HG02623 (cell line): ENCODE results near the gene PTDSS2.
"Not testable (repeated sequence)": the region's sequence is repeated elsewhere in the genome, so short reads cannot be mapped to it uniquely, and the experiment has no call there.

ENCODE experiments used
- ATAC-seq: cut with Tn5 transposase; IDR thresholded peaks from one replicate; pipeline ENCODE4 v1.9.1; 2021; ENCODE audit warnings: moderate library complexity; ENCODE audit not compliant: unreplicated experiment

PTDSS2 gene

DNA sequence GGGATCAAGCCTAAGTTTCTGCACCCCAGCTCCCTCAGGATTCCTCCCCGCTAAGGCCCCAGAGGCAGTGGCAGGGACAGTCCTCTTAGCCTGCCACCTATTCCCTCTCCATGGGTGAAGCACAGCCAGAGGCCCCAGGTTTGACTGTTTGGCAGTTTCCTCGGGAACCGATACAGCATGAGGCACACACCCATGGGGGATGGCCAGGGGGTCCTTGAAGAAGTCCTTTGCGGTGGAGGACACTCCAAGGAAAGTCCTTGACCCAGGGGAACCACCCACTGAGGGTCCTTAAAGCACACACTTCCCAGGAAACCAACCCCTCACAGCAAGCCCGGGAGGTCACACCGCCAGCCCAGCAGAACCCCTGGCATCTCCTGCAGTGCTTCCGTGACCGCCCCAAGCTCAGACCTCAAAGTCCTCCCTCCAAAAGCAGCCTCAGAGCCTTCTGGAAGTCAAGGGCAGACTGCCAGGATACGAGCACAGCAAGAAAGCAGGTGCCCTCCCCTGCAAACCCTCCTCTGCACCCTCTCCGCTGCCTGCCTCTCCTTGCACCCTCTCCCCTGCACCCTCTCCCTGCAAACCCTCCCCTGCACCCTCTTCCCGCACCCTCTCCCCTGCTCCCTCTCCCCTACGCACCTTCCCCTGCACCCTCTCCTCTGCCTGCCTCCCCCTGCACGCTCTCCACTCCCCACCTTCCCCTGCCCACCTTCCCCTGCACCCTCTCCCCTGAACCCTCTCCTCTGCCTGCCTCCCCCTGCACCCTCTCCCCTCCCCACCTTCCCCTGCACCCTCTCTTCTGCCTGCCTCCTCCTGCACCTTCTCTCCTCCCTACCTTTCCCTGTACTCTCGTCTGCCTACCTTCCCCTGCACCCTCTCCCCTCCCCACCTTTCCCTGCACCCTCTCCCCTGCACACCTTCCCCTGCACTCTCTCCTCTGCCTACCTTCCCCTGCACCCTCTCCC lies 36.7 kb upstream of the PTDSS2 start:
- ATAC-seq: no peak

DNA sequence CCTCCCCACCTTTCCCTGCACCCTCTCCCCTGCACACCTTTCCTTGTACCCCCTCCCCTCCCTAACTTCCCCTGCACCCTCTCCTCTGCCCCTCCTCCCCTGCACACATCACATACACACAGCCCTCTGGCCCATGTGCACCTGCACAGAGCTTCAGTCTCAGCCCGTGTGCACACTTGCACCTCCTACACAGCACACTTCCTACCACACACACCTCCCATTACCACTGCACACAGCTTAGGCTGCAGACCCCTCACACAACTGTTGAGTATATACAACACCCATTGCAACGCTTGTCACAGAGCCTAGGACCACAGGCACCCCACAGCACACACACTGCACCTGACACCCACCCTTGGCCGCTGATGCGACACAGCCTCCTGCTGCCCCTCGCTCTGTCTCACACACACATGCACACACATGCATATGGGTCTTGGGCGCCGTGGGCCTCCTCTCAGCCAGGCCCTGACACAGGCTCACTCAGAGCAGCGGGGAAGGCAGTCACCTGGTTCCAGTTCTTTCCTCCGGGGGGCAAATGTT lies 35.7 kb upstream of the PTDSS2 start:
- no peak for ATAC-seq

DNA sequence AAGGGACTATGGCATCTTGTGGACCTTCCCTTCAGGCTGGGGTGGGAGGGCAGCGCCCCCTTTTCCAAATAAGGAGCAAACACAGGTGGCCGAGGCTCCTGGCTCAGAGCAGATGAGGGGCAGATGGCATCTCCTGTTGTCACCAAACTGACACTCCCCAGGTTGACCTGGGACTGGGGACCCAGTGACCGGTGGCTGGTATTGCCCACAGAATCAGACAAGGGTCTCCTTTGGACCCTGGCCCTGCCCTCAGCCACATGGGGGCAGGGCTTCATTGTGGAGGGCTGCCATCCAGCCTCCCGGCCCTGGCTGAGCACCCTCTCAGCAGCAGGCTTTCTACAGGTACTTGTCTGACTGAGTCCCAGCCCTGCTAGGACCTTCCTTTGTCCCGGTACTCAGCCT lies 34.4 kb upstream of the PTDSS2 start:
- no peak for ATAC-seq

DNA sequence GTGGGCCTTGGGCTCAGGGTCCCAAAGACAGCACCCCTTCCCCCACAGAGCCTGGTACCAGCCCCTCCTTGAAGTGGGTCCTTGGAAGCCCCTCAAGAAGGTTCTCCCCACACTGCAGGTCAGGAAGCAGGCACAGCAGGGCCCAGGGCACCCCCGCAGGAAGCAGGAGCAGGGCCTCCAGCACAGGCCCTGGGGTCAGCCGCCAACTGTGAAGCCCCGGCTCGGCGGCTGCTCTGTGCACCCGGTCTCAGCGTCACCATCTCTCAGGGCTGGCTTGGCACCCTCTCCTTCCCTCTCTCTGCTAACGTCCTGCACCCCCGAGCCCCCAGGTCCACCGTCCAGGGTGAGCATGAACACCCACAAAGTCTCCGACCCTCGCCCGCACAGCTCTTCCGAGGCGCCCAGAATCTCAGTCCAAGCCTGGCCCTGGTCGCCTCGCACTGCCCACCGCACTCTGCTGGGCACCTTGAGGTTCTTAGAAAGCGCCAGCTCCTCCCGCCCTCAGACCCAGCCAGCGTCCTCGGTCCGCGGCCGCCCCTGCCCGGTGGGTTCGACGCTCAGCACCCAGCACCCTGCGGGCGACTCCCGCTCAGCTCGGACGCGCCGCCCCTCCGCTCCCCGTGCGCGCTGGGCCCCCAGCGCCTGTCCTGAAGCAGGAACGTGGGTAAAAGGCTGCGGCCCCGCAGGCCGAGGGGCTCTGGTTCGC lies 33.9 kb upstream of the PTDSS2 start:
- ATAC-seq: no peak

DNA sequence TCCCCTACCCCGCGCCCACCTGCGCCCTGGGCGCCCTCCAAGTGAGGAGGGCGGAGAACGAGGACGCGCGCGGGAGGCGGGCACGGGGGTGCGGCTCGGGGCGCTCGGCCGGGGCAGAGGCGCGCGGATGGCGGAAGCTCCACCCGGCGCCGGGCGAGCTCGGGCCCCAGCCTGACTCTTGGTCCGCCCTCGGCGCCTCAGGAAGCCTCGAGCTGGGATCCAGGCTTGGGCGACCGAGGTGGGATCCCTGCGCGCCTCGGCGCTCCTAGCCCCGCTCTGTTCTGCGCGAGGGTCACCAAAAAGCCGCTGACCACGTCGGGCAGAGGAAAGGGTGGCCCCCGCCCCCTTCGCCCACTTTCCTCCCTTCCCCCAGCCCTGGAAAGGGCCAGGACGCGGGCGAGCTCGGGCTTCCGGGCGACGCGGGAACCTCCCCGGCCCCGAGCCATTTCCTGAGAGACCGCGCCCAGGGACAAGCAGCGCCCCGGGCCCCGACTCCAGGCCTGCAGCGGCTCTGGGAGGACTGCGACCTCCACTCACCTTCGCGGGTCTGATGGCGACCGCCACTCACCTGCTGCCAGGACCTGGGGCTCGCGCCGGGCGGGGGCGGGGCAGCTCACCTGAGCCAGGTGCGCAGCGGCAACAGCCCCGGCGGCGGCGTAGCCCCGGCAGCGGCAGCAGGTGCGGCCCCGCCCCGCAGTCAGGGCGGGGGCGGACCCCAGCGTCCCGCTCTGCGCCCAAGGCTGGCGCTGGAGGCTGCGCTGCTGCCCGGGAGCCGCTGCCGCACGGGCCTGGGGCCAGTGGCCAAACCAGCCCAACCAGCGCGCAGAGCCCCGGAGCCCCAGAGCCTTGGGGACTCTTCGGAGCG lies 33.1 kb upstream of the PTDSS2 start:
- ATAC-seq: no peak

DNA sequence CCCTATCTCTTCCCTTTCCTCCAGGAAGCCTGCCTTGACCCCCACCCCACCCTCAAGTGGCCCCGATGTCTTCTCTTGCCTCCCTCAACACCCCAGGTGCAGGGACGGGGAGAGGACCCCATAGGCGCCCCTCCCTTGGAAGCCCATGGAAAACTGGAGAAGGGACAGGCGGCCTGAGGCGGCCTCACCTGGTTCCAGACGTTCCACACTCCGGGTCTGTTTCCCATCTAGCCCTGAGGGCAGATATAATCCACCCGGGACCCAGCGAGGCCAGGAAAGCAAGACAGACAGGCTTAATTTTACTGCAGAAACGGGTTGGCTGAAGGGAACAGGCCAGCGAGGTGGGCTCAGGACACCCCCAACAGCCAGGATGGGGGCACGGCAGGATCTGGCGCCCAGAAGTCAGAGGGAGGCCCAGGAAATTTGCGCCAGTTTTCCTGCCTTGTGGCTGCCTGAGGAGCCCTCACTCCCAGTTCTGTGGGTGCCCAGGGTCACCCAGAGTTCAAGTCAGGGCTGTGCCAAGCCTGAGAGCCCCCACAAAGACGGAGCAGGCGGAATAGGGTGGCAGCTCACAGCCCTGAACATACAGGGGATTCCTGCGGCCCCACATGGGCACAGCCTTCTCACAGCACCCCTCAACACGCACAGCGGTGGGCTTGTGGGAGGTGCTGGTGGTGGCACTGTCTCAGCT lies 32.3 kb upstream of the PTDSS2 start:
- no peak for ATAC-seq

DNA sequence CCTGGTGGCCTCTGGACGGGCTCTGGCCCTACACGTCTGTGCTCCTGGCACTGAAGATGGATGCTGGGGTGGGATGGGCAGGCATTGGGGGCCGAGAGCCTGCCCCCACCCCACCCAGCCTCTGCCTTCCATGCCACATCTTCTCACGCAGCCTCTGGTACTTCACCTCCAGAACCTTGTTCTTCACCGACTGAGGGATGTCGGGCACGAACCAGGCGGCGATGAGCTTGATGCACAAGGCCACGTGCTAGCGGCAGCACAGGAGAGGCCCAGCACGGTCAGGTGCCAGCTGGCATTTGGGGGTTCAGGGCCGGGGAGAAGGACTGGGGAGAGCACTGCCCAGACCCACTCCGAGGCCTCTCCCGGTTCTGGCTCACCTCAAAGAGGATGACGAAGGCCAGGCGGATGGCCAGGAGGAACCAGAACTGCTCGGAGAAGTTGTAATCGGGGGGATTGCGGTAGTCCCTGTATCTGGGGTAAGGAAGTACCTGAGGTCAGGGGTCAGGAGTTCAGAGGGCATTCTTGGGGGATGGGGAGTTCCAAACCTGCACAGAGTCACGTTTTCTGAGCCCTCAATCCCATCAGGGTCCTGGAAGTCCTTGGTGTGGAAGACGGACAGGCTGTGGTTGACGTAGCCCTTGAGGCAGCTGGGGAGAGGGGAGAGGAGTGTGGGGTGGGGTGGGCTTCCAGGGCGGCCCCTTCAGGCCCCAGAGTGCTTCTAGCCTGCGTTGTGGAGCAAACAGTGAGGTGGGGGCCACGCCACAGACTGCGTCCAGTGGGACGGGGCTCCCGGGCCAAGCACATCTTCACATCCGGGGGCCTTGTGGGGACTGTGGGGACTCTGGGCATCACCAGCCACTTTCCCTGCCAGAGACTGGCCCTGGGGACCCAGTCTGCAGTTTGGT lies 31.5 kb upstream of the PTDSS2 start:
- no peak for ATAC-seq

DNA sequence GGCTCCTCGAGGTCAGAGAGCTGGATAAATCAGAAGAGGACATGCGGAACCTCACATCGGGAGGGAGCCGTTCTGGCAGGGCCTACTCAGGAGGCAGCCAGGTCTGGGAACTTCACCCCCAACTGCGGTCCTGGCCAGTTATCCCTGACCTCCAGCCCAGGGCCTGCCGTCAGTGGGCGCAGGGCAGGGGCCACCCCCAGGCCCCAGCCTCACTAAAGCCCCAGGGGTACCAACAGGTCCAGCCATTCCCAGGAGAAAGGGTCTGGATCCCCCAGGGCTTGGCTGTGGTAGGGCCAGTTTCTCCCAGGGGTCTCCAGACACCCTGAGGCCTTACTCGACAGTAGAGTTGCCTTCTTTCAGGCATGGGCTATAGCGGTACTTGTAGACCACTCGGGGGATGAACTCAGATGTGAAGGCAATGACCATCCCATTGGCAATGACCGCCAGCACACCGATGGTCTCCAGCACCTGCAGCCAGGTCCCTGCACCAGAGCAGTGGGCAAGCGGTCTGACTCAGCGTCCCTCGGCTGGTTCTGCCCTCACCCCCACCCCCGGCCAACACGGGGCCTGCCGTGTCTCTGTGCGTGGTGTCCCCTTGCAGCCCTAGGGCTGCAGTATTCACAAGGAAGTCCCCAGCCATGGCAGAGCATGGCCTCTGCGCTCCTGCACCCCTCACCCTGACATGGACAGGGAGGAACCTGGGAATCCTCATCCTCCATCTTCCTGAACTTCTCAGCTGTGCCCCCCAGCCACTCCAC lies 30.7 kb upstream of the PTDSS2 start:
- no peak for ATAC-seq

DNA sequence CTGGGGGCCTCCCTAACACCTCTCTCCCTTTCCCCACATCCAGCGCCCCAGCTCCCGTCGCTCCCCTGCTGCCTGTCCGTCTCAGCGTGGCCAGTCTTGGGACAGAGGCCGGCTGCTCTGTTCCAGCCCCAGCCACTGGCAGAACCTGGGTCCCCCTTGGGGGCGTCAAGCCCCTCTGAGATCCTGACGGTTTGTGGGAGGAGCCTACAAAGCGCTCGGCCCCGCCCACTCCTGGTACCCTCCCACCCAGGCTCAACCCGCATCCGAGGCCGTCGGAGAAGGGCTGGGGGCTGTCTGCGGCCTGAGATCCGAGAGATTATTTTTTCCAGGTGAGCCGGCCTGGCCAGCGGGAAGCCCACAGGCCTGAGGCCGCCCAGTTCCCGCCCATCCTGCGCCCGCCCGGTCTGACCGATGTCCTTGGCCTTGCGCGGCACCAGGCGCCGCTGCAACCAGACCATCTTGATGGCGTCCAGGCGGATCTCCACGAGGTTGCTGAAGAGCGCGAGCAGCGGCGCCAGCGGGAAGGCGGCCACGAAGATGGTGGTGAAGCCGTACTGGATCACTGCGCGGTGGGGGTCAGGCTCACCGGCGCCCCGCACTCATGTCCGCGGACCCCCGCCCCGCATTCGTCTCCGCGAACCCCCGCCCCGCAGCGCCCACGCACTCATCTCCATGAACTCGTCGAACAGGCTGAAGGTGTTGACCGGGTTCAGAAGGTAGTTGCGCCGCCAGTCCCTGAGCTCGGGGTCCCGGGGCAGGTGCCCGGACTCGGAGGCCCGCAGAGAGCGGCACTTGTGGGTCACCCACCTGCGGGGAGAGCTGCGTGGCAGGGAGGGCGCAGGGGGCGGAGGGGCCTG lies 29.8 kb upstream of the PTDSS2 start:
- no peak for ATAC-seq

DNA sequence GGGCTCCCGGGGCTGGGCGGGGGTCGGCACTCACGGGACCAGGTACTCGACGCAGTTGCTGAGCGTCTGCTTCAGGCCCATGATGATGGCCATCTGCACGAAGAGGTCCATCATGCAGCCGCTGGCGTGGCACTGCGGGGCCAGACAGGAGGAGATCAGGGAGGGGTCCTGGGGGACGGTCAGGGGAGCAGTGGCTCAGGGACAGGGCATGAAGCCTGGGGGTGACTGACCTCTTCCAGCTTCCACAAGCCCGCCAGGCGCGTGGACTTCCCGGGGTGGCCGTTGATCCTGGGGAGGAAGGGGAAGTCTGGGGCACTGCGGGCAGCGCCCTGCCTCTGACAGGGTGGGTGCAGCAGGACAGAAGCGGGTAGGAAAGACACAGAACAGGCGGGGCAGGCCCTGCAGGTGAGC lies 29.2 kb upstream of the PTDSS2 start:
- ATAC-seq: no peak

DNA sequence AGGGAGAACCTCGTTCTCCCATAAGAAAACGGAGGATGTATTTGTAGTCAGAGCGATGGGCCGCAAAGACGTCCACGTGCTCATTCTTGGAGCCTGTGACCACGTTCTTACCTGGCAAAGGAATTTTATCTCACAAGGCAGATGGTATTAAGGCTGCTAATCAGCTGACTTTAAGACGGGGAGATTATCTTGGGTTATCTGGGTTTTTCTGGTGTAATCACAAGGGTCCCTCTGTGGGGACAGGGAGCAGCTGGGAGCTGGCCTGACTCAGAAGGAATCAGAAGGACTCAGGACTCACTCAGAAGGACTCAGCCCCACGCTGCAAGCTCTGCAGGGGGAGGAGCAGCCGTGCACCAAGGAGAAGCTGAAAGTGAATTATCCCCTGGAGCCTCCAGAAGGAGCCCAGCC lies 27.8 kb upstream of the PTDSS2 start:
- no peak for ATAC-seq

DNA sequence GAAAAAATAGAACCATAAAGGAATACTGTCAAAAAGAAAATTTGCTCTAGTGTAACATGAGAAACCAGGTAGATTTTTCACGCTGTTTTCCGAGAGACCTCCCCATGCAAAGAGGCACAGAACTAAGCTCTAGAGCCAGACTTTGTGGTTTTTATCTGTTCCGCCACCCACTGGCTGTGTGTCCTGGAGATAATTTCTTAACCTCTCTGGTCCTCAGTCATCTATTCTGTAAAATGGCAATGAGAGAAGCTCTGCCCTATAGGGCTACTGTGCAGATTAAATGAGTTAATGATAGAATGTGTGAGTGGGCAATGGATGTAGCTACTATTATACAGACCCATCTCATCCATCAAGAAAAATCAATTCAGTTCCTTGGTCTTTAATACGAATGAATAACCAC lies 25.8 kb upstream of the PTDSS2 start:
- no peak for ATAC-seq

DNA sequence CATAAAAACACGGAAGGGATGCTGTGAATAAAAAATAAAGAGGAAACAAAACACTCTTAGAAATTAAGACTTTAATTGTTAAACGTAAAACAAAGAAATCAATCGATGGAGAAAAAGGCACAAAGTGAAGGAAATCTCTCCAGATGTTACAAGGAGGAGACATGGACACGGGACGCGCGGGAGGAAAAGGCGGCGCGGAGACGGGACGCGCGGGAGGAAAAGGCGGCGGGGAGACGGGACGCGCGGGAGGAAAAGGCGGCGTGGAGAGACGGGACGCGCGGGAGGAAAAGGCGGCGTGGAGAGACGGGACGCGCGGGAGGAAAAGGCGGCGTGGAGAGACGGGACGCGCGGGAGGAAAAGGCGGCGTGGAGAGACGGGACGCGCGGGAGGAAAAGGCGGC lies 25.3 kb upstream of the PTDSS2 start:
- not testable (repeated sequence) for ATAC-seq

DNA sequence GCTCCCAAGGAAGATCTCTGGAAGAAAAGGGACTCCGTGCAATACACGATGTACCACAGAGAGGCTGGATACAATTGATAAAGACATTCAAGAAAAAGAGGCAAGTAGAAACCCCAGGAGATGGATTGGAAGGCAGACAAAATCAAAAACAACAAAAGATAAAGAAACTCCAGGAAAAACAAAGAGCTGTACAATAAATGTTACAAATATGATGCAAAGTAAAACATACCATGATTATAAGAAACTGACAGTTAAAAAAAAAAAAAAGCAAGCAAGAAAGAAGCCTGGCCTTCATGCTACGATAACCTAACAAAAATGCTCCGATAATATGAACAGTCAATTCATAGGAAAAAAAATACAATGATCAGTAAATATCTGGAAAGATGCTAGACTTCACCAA lies 24.8 kb upstream of the PTDSS2 start:
- ATAC-seq: no peak

DNA sequence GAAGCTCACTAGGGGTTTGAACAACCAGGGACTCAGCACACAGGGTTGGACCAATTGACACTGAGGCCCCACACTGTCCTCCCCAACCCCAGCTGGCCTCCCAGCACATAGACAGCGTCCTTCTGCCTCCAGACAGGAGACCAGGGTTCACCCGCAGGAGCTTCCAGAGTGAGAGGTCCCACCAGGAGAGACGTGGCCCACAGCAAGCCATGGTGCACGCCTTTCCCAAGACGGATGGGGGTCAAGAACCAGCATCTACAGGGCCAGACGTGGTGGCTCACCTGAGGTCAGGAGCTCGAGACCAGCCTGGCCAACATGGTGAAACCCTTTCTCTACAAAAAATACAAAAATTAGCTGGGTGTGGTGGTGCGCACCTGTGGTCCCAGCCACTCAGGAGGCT lies 23.2 kb upstream of the PTDSS2 start:
- ATAC-seq: no peak

DNA sequence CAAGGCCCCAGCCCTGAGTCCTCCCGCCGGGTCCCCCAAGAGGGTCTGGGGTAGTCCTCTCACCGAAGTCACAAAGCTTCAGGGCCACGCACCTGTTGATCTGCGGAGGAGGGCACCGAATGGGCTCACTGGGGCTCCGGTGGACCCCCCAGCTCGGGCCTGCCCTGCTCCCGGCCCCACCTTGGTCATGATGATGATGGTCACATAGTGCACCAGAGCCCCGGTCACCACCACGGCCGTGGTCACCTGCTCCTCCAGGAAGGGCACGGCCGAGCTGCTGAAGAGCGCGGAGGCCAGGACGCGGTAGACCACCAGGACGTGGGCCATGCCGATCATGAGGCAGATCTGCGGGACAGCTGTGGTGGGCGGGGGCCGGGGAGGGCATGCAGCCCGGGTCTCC lies 21.8 kb upstream of the PTDSS2 start:
- no peak for ATAC-seq

DNA sequence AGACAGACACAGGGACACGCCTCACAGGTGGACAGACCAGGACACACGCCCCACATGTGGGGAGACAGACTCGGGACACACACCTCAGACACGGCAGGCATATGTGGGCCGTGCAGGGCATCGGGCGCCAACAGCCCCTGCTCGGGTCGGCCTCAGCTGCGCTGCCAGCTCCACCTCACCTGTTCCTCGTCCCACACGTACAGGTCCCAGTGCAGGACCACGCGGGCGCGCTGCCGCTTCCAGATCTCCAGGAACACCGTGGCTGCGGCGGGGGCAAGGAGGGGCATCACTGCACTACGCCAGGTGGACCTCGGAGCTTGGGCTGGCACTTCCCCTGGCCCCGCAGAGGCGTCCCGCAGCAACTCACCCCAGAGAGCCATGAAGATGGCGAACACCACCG lies 20.7 kb upstream of the PTDSS2 start:
- no peak for ATAC-seq

DNA sequence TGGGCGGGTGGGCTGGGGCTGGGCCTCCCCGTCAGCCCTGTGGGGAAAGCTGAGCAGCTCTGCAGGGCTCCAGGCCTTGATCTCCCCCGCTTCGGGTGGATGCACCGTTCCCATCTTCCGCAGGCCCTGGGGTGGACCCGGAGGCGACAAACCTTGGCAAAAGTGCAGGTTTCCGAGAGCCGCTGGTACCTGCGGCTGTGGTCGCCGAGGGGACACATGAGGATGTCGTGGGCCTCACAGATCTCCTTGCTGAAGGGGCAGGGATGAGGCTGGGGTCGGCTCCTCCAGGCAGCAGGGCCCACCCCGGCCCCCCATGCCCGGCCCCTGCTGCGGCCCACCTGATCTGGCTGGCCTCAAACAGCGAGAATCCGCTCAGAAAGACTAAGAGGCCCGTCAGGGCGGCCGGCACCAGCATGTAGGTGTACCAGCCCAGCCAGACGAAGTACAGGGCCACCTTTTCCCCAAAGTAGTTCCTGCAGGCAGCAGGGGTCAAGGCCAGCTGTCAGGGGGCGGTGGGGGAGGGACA lies 20.1 kb upstream of the PTDSS2 start:
- no peak for ATAC-seq
